Dermis blood vessel endothelial cell (primary cell): Measurements from ENCODE around the gene LAP3. TPM values are rescaled to one million over a fixed set of nuclear protein-coding genes. Genes with fewer than 3 reads are reported as not detected.

Experiments used
- DNase-seq: peaks from one replicate; pipeline ENCODE4 v3.0.0; 2010
- total RNA-seq: library from RNA; depleted of rRNA; stranded (reverse); fragments of >200 nt; gene quantifications from 2 replicates; pipeline ENCODE4 v1.2.3, GENCODE V29; 2014

LAP3 gene
- total RNA-seq, 1 donor from 2014 or later = 395 TPM

- DNase-seq = peak; percentile 6
Observed at GRCh38 chr4:17619416-17620105, 42.6 kb downstream of the LAP3 start.

- no peak for DNase-seq
Observed at GRCh38 chr4:17623451-17624001, 46.5 kb downstream of the LAP3 start.

- DNase-seq = no peak
Observed at GRCh38 chr4:17624821-17625220, 47.8 kb downstream of the LAP3 start.

GRCh38 chr4:17630228-17630627 lies 53.2 kb downstream of the LAP3 start:
- no peak for DNase-seq

GRCh38 chr4:17633600-17633999 lies 56.6 kb downstream of the LAP3 start:
- no peak for DNase-seq

- DNase-seq = no peak
Observed at GRCh38 chr4:17635056-17635455, 58.1 kb downstream of the LAP3 start.

GRCh38 chr4:17636341-17636695 lies 59.3 kb downstream of the LAP3 start:
- DNase-seq = no peak

- DNase-seq = peak; percentile 84
Observed at GRCh38 chr4:17636696-17637622, 60.0 kb downstream of the LAP3 start.

GRCh38 chr4:17639136-17639535 lies 62.1 kb downstream of the LAP3 start:
- DNase-seq = no peak

- no peak for DNase-seq
Observed at GRCh38 chr4:17642398-17642783, 65.4 kb downstream of the LAP3 start.

- DNase-seq = peak; percentile 11
Observed at GRCh38 chr4:17646693-17647092, 69.7 kb downstream of the LAP3 start.

GRCh38 chr4:17647176-17647806 lies 70.3 kb downstream of the LAP3 start:
- no peak for DNase-seq

- no peak for DNase-seq
Observed at GRCh38 chr4:17647927-17648326, 70.9 kb downstream of the LAP3 start.

- no peak for DNase-seq
Observed at GRCh38 chr4:17650406-17650805, 73.4 kb downstream of the LAP3 start.

- no peak for DNase-seq
Observed at GRCh38 chr4:17654701-17655100, 77.7 kb downstream of the LAP3 start.

- no peak for DNase-seq
Observed at GRCh38 chr4:17657090-17657489, 80.1 kb downstream of the LAP3 start.

Other genes starting within 250 kb of the LAP3 start
- gene QDPR, start 65.1 kb upstream of the LAP3 start, total RNA-seq = 10.6 and 15.1 TPM in 2 replicates
- gene CLRN2, start 62.0 kb upstream of the LAP3 start, total RNA-seq = not detected in 2 replicates
- gene MED28, start 37.4 kb downstream of the LAP3 start, total RNA-seq = 11.4 TPM in 2 replicates
- gene FAM184B, start 204.4 kb downstream of the LAP3 start, total RNA-seq = not detected in 2 replicates
- gene DCAF16, start 233.6 kb downstream of the LAP3 start, total RNA-seq = 19.2 and 21.4 TPM in 2 replicates
- 16.2 and 78.7 TPM in 2 replicates for gene NCAPG, start 233.8 kb downstream of the LAP3 start, total RNA-seq